ENCODE results near the gene SMU1.

Gene SMU1

DNA sequence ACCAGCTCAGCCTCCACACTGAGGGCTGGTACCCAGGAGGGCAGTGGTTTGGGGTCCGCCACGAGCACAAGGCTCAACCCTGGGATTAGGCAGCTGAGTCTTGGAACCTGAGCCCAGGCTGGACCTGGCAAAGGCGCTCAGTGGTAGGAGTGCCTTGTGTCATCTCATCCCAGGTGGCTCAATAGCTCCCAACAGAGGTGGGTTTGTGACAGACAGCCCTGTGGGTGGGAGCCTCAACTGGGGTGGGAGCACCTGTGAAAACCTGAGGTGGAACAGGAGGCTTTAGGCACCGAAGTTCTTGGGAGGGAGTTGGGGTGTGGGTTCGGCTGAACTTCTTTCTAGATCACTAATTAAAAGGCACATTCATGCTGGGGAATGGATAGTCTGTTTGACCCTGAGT, 35.2 kb upstream of the SMU1 start:
- Histone ChIP-seq H3K4me2 (no peak overlapping the region), H3K27me3 (ENCODE audit: insufficient read depth, low read depth) (no peaks in the 10 kb centered on the region), H3K27ac (no peak overlapping the region), H4K20me1 (ENCODE audit: insufficient read depth) (no peaks in the 10 kb centered on the region), H3K36me3 (ENCODE audit: insufficient read depth) (no peaks in the 10 kb centered on the region), H3K4me1 (ENCODE audit: low read depth, poor library complexity, severe bottlenecking) (peaks cover 5% of the 10 kb centered on the region), H3K9ac (no peak overlapping the region), H3K79me2 (ENCODE audit: insufficient read depth, low read depth) (no peaks in the 10 kb centered on the region), H3K4me3 (IDR thresholded peaks at IDR 0.05; ENCODE audit: insufficient read depth, low read depth, low read length) (no peak overlapping the region), H2AFZ (ENCODE audit: low read depth) (no peak overlapping the region)
- TF ChIP-seq, protein P1, sequence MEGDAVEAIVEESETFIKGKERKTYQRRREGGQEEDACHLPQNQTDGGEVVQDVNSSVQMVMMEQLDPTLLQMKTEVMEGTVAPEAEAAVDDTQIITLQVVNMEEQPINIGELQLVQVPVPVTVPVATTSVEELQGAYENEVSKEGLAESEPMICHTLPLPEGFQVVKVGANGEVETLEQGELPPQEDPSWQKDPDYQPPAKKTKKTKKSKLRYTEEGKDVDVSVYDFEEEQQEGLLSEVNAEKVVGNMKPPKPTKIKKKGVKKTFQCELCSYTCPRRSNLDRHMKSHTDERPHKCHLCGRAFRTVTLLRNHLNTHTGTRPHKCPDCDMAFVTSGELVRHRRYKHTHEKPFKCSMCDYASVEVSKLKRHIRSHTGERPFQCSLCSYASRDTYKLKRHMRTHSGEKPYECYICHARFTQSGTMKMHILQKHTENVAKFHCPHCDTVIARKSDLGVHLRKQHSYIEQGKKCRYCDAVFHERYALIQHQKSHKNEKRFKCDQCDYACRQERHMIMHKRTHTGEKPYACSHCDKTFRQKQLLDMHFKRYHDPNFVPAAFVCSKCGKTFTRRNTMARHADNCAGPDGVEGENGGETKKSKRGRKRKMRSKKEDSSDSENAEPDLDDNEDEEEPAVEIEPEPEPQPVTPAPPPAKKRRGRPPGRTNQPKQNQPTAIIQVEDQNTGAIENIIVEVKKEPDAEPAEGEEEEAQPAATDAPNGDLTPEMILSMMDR (conservative IDR thresholded peaks at IDR 0.05; ENCODE audit: low read depth, low read length) = no peak

DNA sequence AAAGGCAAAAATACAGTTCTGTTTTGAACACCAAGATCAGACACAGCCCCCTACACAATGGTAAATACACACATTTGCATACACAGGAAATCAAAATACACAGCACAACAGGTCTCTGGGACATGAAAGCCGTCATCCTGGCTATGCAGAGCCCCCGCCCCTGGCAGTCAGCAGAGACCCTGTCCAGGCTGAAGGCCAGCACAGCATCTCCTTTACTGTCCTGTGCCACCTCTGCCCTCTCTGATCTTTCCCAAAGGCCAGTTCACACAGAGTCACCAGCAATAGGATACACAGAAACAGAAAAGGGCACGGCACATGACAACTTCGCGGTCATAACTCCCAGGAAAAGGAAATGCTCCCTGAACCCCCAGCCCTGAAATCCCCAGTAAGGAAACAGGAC, 34.2 kb upstream of the SMU1 start:
- Histone ChIP-seq H3K79me2 (ENCODE audit: insufficient read depth, low read depth) (no peaks in the 10 kb centered on the region), H3K27ac (no peak overlapping the region), H2AFZ (ENCODE audit: low read depth) (no peak overlapping the region), H3K36me3 (ENCODE audit: insufficient read depth) (no peaks in the 10 kb centered on the region), H3K4me3 (IDR thresholded peaks at IDR 0.05; ENCODE audit: insufficient read depth, low read depth, low read length) (no peak overlapping the region), H3K9ac (no peak overlapping the region), H3K4me1 (ENCODE audit: low read depth, poor library complexity, severe bottlenecking) (no peaks in the 10 kb centered on the region), H4K20me1 (ENCODE audit: insufficient read depth) (no peaks in the 10 kb centered on the region), H3K27me3 (ENCODE audit: insufficient read depth, low read depth) (no peaks in the 10 kb centered on the region), H3K4me2 (no peak overlapping the region)
- TF ChIP-seq, protein P1 (conservative IDR thresholded peaks at IDR 0.05; ENCODE audit: low read depth, low read length) = no peak

DNA sequence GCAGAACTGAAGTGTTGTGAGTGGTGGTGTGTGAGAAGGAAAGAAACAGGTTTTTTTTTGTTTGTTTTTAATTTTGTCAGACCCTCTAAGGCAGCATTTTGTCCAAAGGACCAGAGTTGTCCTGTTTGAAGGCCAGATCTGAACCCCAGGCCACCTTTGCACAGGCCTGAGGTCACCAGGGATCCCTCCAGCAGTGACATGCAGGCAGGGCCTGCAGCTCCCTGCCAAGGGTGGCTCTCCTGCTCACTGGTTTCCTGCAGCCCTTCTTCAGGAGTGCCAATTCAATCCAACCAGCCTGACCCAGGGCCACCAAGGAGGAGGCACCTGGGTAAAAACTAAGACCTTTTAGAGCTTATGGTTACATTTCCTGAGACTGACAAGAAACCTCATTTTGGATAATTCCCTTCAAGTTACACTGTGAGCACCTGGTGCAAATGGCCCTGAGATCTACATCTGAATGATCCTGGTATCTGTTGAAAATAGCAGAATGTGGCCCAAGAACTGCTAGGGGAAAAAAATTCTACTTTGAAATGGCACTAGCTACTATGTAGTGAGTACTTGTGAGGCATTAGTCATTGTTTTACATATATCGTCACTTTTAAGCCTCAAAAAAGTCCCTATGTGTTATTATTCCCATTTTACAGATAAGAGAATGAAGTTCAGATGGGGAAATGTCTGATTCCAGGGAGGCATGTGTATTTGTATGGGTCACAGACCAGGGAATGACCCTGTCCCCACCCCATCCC, 33.5 kb upstream of the SMU1 start:
- Histone ChIP-seq H3K27me3 (ENCODE audit: insufficient read depth, low read depth) (no peaks in the 10 kb centered on the region), H3K4me3 (IDR thresholded peaks at IDR 0.05; ENCODE audit: insufficient read depth, low read depth, low read length) (no peak overlapping the region), H4K20me1 (ENCODE audit: insufficient read depth) (no peaks in the 10 kb centered on the region), H3K4me2 (no peak overlapping the region), H3K9ac (no peak overlapping the region), H3K4me1 (ENCODE audit: low read depth, poor library complexity, severe bottlenecking) (no peaks in the 10 kb centered on the region), H3K36me3 (ENCODE audit: insufficient read depth) (no peaks in the 10 kb centered on the region), H3K27ac (no peak overlapping the region), H2AFZ (ENCODE audit: low read depth) (no peak overlapping the region), H3K79me2 (ENCODE audit: insufficient read depth, low read depth) (no peaks in the 10 kb centered on the region)
- TF ChIP-seq, protein P1 (conservative IDR thresholded peaks at IDR 0.05; ENCODE audit: low read depth, low read length) = no peak

DNA sequence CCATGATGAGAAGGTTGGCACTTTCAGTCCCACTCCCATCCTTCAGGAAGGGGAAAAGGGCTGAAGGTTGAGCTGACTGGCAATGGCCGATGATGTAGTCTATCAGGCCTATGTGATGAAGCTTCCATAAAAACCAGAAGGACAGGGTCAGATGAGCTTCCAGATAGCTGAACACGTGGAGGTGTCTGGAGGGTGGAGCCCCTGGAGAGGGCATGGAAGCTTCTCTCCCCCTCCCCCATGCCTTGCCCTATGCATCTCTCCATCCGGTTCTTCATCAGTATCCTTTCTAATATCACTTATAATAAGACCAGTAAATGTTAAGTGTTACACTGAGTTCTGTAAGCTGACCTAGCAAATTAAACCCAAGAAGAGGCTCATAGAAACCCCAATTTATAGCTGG, 32.6 kb upstream of the SMU1 start:
- Histone ChIP-seq H3K27me3 (ENCODE audit: insufficient read depth, low read depth) (no peaks in the 10 kb centered on the region), H3K79me2 (ENCODE audit: insufficient read depth, low read depth) (no peaks in the 10 kb centered on the region), H3K27ac (no peak overlapping the region), H3K4me2 (no peak overlapping the region), H3K9ac (no peak overlapping the region), H3K4me3 (IDR thresholded peaks at IDR 0.05; ENCODE audit: insufficient read depth, low read depth, low read length) (no peak overlapping the region), H3K4me1 (ENCODE audit: low read depth, poor library complexity, severe bottlenecking) (no peaks in the 10 kb centered on the region), H4K20me1 (ENCODE audit: insufficient read depth) (no peaks in the 10 kb centered on the region), H3K36me3 (ENCODE audit: insufficient read depth) (no peaks in the 10 kb centered on the region), H2AFZ (ENCODE audit: low read depth) (no peak overlapping the region)
- TF ChIP-seq, protein P1 (conservative IDR thresholded peaks at IDR 0.05; ENCODE audit: low read depth, low read length) = no peak
